HG03354 (cell line): ENCODE results near the gene DOCK6.

Experiments used
- ATAC-seq: cut with Tn5 transposase; IDR thresholded peaks from one replicate; pipeline ENCODE4 v1.9.1; 2021; ENCODE audit warnings: mild to moderate bottlenecking; ENCODE audit not compliant: unreplicated experiment, poor library complexity, severe bottlenecking

DOCK6 gene

GRCh38 chr19:11247934-11248333 is 14.4 kb downstream of the DOCK6 start:
- no peak for ATAC-seq

GRCh38 chr19:11247391-11247790 is 14.9 kb downstream of the DOCK6 start:
- no peak for ATAC-seq

GRCh38 chr19:11246941-11247340 is 15.4 kb downstream of the DOCK6 start:
- ATAC-seq, result no peak

GRCh38 chr19:11244846-11245589 is 17.3 kb downstream of the DOCK6 start:
- no peak for ATAC-seq

GRCh38 chr19:11243798-11244169 is 18.5 kb downstream of the DOCK6 start:
- no peak for ATAC-seq

GRCh38 chr19:11242864-11243797 is 19.2 kb downstream of the DOCK6 start:
- no peak for ATAC-seq

- no peak for ATAC-seq
Observed at GRCh38 chr19:11242025-11242424, 20.3 kb downstream of the DOCK6 start.

GRCh38 chr19:11240008-11240444 is 22.3 kb downstream of the DOCK6 start:
- no peak for ATAC-seq

- no peak for ATAC-seq
Observed at GRCh38 chr19:11239377-11240000, 22.8 kb downstream of the DOCK6 start, which contains the start of gene ANGPTL8. TSS of gene ANGPTL8 (plus strand) at chr19:11239619. CDS start at chr19:11239638, 19 bp downstream.

- ATAC-seq, result no peak
Observed at GRCh38 chr19:11238781-11239376, 23.4 kb downstream of the DOCK6 start.

- ATAC-seq, result no peak
Observed at GRCh38 chr19:11238041-11238440, 24.3 kb downstream of the DOCK6 start.

- no peak for ATAC-seq
Observed at GRCh38 chr19:11237321-11237720, 25.0 kb downstream of the DOCK6 start.

- no peak for ATAC-seq
Observed at GRCh38 chr19:11236324-11237301, 25.7 kb downstream of the DOCK6 start.

GRCh38 chr19:11234486-11235075 is 27.7 kb downstream of the DOCK6 start:
- no peak for ATAC-seq

GRCh38 chr19:11233073-11233472 is 29.3 kb downstream of the DOCK6 start:
- no peak for ATAC-seq

GRCh38 chr19:11232555-11232954 is 29.8 kb downstream of the DOCK6 start:
- no peak for ATAC-seq

GRCh38 chr19:11230621-11231386 is 31.5 kb downstream of the DOCK6 start:
- no peak for ATAC-seq
